GM12891 (cell line): ENCODE measurements around the gene RGS9BP.

ENCODE experiments used
- POLR2A ChIP-seq: IDR thresholded peaks from 2 replicates; pipeline ENCODE4 v1.6.1; 2011; ENCODE audit warnings: low read depth, low read length, control low read depth
- POLR2AphosphoS5 ChIP-seq: IDR thresholded peaks from 2 replicates; pipeline ENCODE4 v1.6.1; 2011; ENCODE audit warnings: low read depth, low read length, control low read depth
- TAF1 ChIP-seq: IDR thresholded peaks from 2 replicates; pipeline ENCODE4 v1.6.1; 2011; ENCODE audit warnings: low read depth, low read length, control low read depth

DNA sequence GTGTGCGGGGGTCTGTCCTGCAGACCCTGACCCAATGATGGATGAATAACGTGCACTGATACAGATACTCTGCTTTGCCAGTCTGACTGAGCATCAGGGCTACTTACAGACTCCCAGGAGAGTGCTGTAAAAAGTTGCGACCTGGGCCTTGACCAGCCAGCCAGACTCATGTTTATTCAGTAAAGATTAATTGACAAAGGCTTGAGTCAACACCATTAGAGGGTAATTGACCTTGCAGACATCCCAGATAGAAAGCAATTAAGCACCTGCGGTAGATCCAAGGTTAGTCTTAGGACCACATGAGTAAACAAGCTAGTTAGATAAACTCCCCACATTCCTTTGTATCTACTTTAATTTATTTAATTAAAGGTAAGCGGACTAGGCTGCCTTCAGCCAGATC lies 26.4 kb downstream of the RGS9BP start:
- TF ChIP-seq POLR2AphosphoS5 (no peak), POLR2A (no peak), TAF1 (no peak)
